ENCODE measurements around the gene PEF1.

Gene PEF1

GRCh38 chr1:31581821-31582810 is 62.6 kb downstream of the PEF1 start:
- no peak for DNase-seq

- no peak for DNase-seq
Measured at GRCh38 chr1:31580891-31581603, 63.6 kb downstream of the PEF1 start.

- DNase-seq = no peak
Measured at GRCh38 chr1:31580513-31580870, 64.2 kb downstream of the PEF1 start.

Data from NCI-H146 (cell line).